SU-DHL-6 (cell line): Measurements from ENCODE around the gene VEZT.
"Not testable (repeated sequence)": the region's sequence is repeated elsewhere in the genome, so short reads cannot be mapped to it uniquely, and the experiment has no call there.

Experiments used
- H2AFZ ChIP-seq: fragments of 200-600 bp; sonication (generic); 2 replicates; pipeline ENCODE4 v1.6.1; 2014; ENCODE audit warnings: low read depth, mild to moderate bottlenecking, moderate library complexity, mixed read lengths, antibody characterized with exemption, low read length; ENCODE audit not compliant: severe bottlenecking
- H3F3A ChIP-seq: fragments of 200-600 bp; shearing (Covaris generic); 2 replicates; pipeline ENCODE4 v1.6.0; 2016; ENCODE audit warnings: antibody characterized with exemption, mild to moderate bottlenecking; ENCODE audit not compliant: insufficient read depth
- H3K27ac ChIP-seq: fragments of 200-600 bp; sonication (generic); 2 replicates; pipeline ENCODE4 v1.5.1; 2016; ENCODE audit warnings: low read depth, mild to moderate bottlenecking, low read length, moderate library complexity, mixed read lengths
- H3K27me3 ChIP-seq: fragments of 200-600 bp; sonication (generic), shearing (Covaris generic); 2 replicates; pipeline ENCODE4 v1.6.0; 2014; ENCODE audit warnings: mild to moderate bottlenecking, low read length
- H3K36me3 ChIP-seq: fragments of 200-600 bp; sonication (generic); 2 replicates; pipeline ENCODE4 v1.6.1; 2014; ENCODE audit warnings: mild to moderate bottlenecking, low read length, mixed read lengths
- H3K4me2 ChIP-seq: fragments of 300-600, 200-600 bp; shearing (Covaris generic), sonication (generic); 2 replicates; pipeline ENCODE4 v1.6.0; 2014; ENCODE audit warnings: low read length, low read depth, mild to moderate bottlenecking; ENCODE audit not compliant: poor library complexity, severe bottlenecking
- H3K4me3 ChIP-seq: fragments of 200-600 bp; sonication (generic); 2 replicates; pipeline ENCODE4 v1.5.1; 2014; ENCODE audit warnings: antibody characterized with exemption, low read length, mild to moderate bottlenecking, mixed read lengths; ENCODE audit not compliant: insufficient read depth, poor library complexity, severe bottlenecking
- H3K79me2 ChIP-seq: fragments of 200-600 bp; sonication (generic); 2 replicates; pipeline ENCODE4 v1.6.1; 2014; ENCODE audit warnings: mild to moderate bottlenecking, low read length, moderate library complexity; ENCODE audit not compliant: insufficient read depth
- H3K9ac ChIP-seq: fragments of 200-600 bp; sonication (generic); 2 replicates; pipeline ENCODE4 v1.7.0; 2014; ENCODE audit warnings: mild to moderate bottlenecking, low read length
- H3K9me2 ChIP-seq: fragments of 200-600 bp; sonication (generic); replicated peaks from 2 replicates; pipeline ENCODE4 v1.6.1; 2014; ENCODE audit warnings: low read length; ENCODE audit not compliant: insufficient read depth
- H3K9me3 ChIP-seq: fragments of 200-600 bp; sonication (generic); 2 replicates; pipeline ENCODE4 v1.6.1; 2014; ENCODE audit warnings: low read length, mixed read lengths; ENCODE audit not compliant: insufficient read depth
- H4K20me1 ChIP-seq: fragments of 200-600 bp; sonication (generic); 2 replicates; pipeline ENCODE4 v1.6.1; 2014; ENCODE audit warnings: low read depth, mild to moderate bottlenecking, antibody characterized with exemption, low read length, moderate library complexity, mixed read lengths
- EZH2phosphoT487 ChIP-seq: fragments of 200-600 bp; sonication (generic), shearing (Covaris generic); conservative IDR thresholded peaks from 2 replicates; pipeline ENCODE4 v1.6.1; 2018; ENCODE audit warnings: mild to moderate bottlenecking, antibody characterized with exemption, low read length, moderate library complexity, mixed read lengths
- TF ChIP-seq, protein P1 (sequence below): fragments of 200-600 bp; sonication (generic); IDR thresholded peaks from one replicate; pipeline ENCODE4 v1.5.1; 2017; ENCODE audit warnings: antibody characterized with exemption, mild to moderate bottlenecking, low read length, moderate library complexity; ENCODE audit not compliant: insufficient read depth, poor library complexity, severe bottlenecking

Gene VEZT

DNA sequence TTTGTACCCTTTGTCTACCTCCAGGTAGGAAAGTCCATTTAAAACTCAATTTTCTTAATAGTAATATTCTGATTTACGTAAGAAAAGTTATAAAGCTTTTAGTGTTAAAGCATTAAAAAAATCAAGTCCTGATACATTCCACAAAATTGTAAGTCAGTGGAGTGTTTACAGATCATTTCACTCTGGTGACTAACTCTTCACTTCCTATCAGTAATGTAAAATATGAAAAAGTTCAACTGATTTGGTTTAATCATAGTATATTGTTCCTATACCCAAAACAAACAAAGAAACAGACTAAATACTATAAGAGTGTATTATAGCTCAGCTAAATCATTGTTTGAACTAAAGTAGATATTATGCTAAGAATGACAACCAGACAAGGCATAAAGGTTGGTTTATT is 85.9 kb downstream of the VEZT start:
- Histone ChIP-seq H3K4me2 (no peak overlapping the region), H3F3A (no peaks in the 10 kb centered on the region), H3K9ac (no peak overlapping the region)

DNA sequence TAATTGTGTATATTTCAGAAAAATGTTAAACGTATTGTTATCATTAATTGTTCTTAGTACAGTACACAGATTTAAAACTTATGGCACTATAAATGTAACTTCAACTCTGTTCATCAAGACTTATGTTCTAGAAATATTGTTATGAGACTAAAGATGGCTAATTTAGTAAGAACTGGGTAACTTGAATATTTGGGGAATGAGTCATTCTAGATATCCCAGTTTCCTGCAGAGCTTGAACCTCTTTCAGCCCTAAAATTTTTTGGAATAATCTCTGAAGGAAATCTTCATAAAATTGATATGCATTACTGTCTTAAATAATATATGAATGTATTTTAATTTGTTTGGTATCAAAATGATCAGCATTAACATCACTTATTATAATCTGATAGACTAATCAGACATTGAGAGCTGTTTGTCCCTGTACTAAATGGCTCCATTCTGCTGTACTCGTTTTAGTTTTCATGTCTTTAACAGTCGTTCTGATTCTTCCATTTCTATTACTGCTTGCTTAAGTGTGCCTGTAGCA is 87.1 kb downstream of the VEZT start:
- no peaks in the 10 kb centered on the region for H3K27me3 ChIP-seq
- H2AFZ ChIP-seq, result no peak overlapping the region
- no peak overlapping the region for H3K4me2 ChIP-seq
- H3K36me3 ChIP-seq, result peaks cover 20% of the 10 kb centered on the region; the same call in 1 of the 2 replicates
- H3K9me2 ChIP-seq, result no peaks in the 10 kb centered on the region
- no peak overlapping the region for H3K27ac ChIP-seq
- no peak for TF ChIP-seq EZH2phosphoT487
- TF ChIP-seq, protein P1, sequence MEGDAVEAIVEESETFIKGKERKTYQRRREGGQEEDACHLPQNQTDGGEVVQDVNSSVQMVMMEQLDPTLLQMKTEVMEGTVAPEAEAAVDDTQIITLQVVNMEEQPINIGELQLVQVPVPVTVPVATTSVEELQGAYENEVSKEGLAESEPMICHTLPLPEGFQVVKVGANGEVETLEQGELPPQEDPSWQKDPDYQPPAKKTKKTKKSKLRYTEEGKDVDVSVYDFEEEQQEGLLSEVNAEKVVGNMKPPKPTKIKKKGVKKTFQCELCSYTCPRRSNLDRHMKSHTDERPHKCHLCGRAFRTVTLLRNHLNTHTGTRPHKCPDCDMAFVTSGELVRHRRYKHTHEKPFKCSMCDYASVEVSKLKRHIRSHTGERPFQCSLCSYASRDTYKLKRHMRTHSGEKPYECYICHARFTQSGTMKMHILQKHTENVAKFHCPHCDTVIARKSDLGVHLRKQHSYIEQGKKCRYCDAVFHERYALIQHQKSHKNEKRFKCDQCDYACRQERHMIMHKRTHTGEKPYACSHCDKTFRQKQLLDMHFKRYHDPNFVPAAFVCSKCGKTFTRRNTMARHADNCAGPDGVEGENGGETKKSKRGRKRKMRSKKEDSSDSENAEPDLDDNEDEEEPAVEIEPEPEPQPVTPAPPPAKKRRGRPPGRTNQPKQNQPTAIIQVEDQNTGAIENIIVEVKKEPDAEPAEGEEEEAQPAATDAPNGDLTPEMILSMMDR, result no peak
- H4K20me1 ChIP-seq, result no peaks in the 10 kb centered on the region; the same call in 1 of the 2 replicates
- no peak overlapping the region for H3K4me3 ChIP-seq
- no peak overlapping the region for H3K9ac ChIP-seq
- H3F3A ChIP-seq, result no peaks in the 10 kb centered on the region
- H3K79me2 ChIP-seq, result no peaks in the 10 kb centered on the region
- H3K9me3 ChIP-seq, result no peaks in the 10 kb centered on the region

More for the DNA sequence above, 85.9 kb downstream of the VEZT start:
- H4K20me1 ChIP-seq, result no peaks in the 10 kb centered on the region
- no peak overlapping the region for H2AFZ ChIP-seq
- no peak overlapping the region for H3K27ac ChIP-seq
- H3K9me2 ChIP-seq, result no peaks in the 10 kb centered on the region
- no peaks in the 10 kb centered on the region for H3K79me2 ChIP-seq
- H3K27me3 ChIP-seq, result no peaks in the 10 kb centered on the region
- H3K9me3 ChIP-seq, result no peaks in the 10 kb centered on the region
- TF ChIP-seq, protein P1, result no peak
- no peak for TF ChIP-seq EZH2phosphoT487
- peaks cover 20% of the 10 kb centered on the region; the same call in 1 of the 2 replicates for H3K36me3 ChIP-seq
- no peak overlapping the region for H3K4me3 ChIP-seq

DNA sequence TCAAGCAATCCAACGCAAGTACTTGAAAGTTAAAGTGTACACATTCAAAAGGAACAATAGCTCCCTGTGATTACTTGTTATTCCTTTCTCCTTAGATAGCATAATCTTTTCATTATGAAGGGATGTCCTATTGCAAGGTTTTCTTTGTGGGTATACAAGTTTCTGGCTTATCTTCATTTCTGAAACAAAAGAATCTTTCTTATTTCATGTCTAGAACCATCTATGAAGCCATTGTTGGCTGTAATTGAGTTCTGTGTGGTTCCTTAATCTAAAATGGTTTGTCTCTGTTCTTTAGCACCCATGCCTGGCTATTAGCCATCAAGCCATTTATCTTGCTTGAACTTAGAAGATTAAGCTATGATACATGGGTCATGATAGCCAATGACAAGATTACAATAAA is 95.0 kb downstream of the VEZT start:
- Histone ChIP-seq H3K9me2 (no peaks in the 10 kb centered on the region), H3K79me2 (no peaks in the 10 kb centered on the region), H3K36me3 (peaks cover 7% of the 10 kb centered on the region; the same call in 1 of the 2 replicates), H3K27me3 (no peaks in the 10 kb centered on the region), H3K27ac (no peak overlapping the region), H3K9me3 (no peaks in the 10 kb centered on the region), H3K4me3 (no peak overlapping the region), H3K9ac (no peak overlapping the region), H4K20me1 (no peaks in the 10 kb centered on the region; the same call in 1 of the 2 replicates), H2AFZ (no peak overlapping the region), H3K4me2 (no peak overlapping the region), H3F3A (no peaks in the 10 kb centered on the region)
- TF ChIP-seq, protein P1, result no peak
- no peak for TF ChIP-seq EZH2phosphoT487

DNA sequence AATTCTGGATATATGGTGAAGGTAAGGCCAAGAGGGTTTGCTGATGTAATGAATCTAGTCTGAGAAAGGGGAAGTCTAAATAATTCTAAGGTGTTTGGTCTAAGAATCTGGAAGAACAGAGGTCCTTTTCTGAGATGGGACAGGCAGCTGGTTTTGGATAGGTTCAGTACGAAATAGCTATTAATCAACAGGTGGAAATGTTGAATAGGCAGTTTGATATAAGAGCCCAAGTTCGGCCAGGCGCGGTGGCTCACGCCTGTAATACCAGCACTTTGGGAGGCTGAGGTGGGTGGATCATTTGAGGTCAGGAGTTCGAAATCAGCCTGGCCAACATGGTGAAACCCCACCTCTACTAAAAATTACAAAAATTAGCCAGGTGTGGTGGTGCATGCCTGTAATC is 97.1 kb downstream of the VEZT start:
- not testable (repeated sequence) for H3K9ac ChIP-seq, H4K20me1 ChIP-seq, H3K27me3 ChIP-seq, H3K27ac ChIP-seq, H3F3A ChIP-seq, H3K9me3 ChIP-seq, H3K4me3 ChIP-seq, H3K36me3 ChIP-seq, H2AFZ ChIP-seq, H3K79me2 ChIP-seq, H3K4me2 ChIP-seq, H3K9me2 ChIP-seq
